ENCODE measurements around the gene SLC25A51.
A peak's percentile ranks its signal among the peaks of the same experiment; 100 is the strongest.

SLC25A51 gene

GRCh38 chr9:37905776-37906175, 1.8 kb upstream of the SLC25A51 start:
- no peak for TF ChIP-seq CTCF (IDR thresholded peaks at IDR 0.05; ENCODE audit: low read depth, low read length)
- DNase-seq (ENCODE audit: low read depth, low spot score): no peak
- no peak overlapping the region for H3K4me3 ChIP-seq (ENCODE audit: low read depth, low read length)
- in situ Hi-C loops (cut with HindIII; ENCODE audit: low sequenced_read_pairs): no loop called here

DNA sequence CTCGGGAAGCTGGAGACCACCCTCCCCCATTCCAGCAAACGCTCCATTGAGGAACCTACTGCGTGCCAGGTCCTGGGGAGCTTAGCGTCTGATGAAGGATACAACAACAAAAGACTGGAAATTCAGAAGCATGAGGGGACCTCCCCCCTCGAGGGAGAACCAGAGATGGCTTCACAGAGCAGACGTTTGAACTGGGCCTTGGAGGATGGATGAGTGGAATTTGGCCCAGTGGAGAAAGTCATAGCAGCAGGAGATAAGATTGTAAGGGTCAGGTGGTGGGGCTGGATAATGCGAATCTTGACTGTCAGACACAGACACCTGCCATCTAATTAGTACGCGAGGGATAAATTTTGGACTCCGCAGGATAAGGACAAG, 1.2 kb upstream of the SLC25A51 start:
- in situ Hi-C loops (cut with HindIII; ENCODE audit: low sequenced_read_pairs): no loop called here
- no peak for DNase-seq (ENCODE audit: low read depth, low spot score)
- TF ChIP-seq CTCF (IDR thresholded peaks at IDR 0.05; ENCODE audit: low read depth, low read length): no peak
- H3K4me3 ChIP-seq (ENCODE audit: low read depth, low read length): peak overlapping the region; percentile 58

- no peak for DNase-seq (ENCODE audit: low read depth, low spot score)
- TF ChIP-seq CTCF (IDR thresholded peaks at IDR 0.05; ENCODE audit: low read depth, low read length): no peak
- peak overlapping the region; percentile 58 for H3K4me3 ChIP-seq (ENCODE audit: low read depth, low read length)
- in situ Hi-C loops (cut with HindIII; ENCODE audit: low sequenced_read_pairs): no loop called here
Observed at GRCh38 chr9:37904445-37905130, 661 bp upstream of the SLC25A51 start.

- peak; percentile 48 for DNase-seq (ENCODE audit: low read depth, low spot score)
- in situ Hi-C loops (cut with HindIII; ENCODE audit: low sequenced_read_pairs): no loop called here
- TF ChIP-seq CTCF (IDR thresholded peaks at IDR 0.05; ENCODE audit: low read depth, low read length): no peak
- peak overlapping the region; percentile 58 for H3K4me3 ChIP-seq (ENCODE audit: low read depth, low read length)
Observed at GRCh38 chr9:37902796-37903646, 906 bp downstream of the SLC25A51 start.

GRCh38 chr9:37902131-37902530, 1.8 kb downstream of the SLC25A51 start:
- H3K4me3 ChIP-seq (ENCODE audit: low read depth, low read length): no peak overlapping the region
- TF ChIP-seq CTCF (IDR thresholded peaks at IDR 0.05; ENCODE audit: low read depth, low read length): no peak
- no peak for DNase-seq (ENCODE audit: low read depth, low spot score)
- in situ Hi-C loops (cut with HindIII; ENCODE audit: low sequenced_read_pairs): no loop called here

DNA sequence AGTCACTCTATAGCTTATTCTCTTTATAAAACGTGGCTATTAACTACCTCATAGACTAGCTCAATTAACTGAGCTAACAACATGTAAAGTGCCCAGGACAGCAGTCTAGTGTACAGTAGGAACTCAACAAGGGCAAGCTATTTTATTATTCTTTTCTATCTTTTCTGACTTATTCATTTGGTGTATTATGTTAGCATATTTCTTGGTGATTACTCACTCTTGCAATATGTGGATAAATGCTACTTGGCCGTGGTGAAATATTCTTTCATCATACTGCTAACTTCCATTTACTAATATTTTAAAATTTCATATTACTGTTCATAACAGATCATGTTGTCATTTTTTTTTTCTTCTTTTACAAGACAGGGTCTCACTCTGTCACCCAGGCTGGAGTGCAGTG, 4.9 kb downstream of the SLC25A51 start:
- no peak for DNase-seq (ENCODE audit: low read depth, low spot score)
- TF ChIP-seq CTCF (IDR thresholded peaks at IDR 0.05; ENCODE audit: low read depth, low read length): no peak
- in situ Hi-C loops (cut with HindIII; ENCODE audit: low sequenced_read_pairs): no loop called here
- no peak overlapping the region for H3K4me3 ChIP-seq (ENCODE audit: low read depth, low read length)

All from astrocyte of the spinal cord (primary cell).